Loucy (cell line): ENCODE results near the gene TXNRD2.

Source experiments
- H2AFZ ChIP-seq: fragments of 200-600 bp; sonication (generic); 2 replicates; pipeline ENCODE4 v1.6.0; 2016; ENCODE audit warnings: antibody characterized with exemption, mild to moderate bottlenecking, low read length, moderate library complexity
- H3F3A ChIP-seq: fragments of 200-600 bp; 2 replicates; pipeline ENCODE4 v1.6.0; 2016; ENCODE audit warnings: antibody characterized with exemption, low read depth, mild to moderate bottlenecking
- H3K27me3 ChIP-seq: fragments of 200-600 bp; sonication (generic); 2 replicates; pipeline ENCODE4 v1.6.1; 2014; ENCODE audit warnings: low read length, mild to moderate bottlenecking; ENCODE audit not compliant: insufficient read depth, poor library complexity, severe bottlenecking
- H3K36me3 ChIP-seq: fragments of 200-600 bp; sonication (generic); 2 replicates; pipeline ENCODE4 v1.6.1; 2016; ENCODE audit warnings: low read length; ENCODE audit not compliant: insufficient read depth
- H3K4me1 ChIP-seq: fragments of 200-600 bp; sonication (generic); 2 replicates; pipeline ENCODE4 v1.5.1; 2014; ENCODE audit warnings: low read length, mild to moderate bottlenecking; ENCODE audit not compliant: insufficient read depth, poor library complexity, severe bottlenecking
- H3K4me2 ChIP-seq: fragments of 200-600 bp; sonication (generic); 2 replicates; pipeline ENCODE4 v1.6.0; 2014; ENCODE audit warnings: antibody characterized with exemption, low read length, low read depth, mild to moderate bottlenecking; ENCODE audit not compliant: poor library complexity, severe bottlenecking
- H3K4me3 ChIP-seq: fragments of 200-600 bp; sonication (generic); 2 replicates; pipeline ENCODE4 v1.5.1; 2014; ENCODE audit warnings: low read length, mild to moderate bottlenecking, mixed read lengths; ENCODE audit not compliant: poor library complexity, severe bottlenecking
- H3K79me2 ChIP-seq: fragments of 200-600 bp; sonication (generic); 2 replicates; pipeline ENCODE4 v1.6.1; 2014; ENCODE audit warnings: low read length; ENCODE audit not compliant: insufficient read depth
- H3K9ac ChIP-seq: fragments of 200-600 bp; sonication (generic); 2 replicates; pipeline ENCODE4 v1.6.0; 2014; ENCODE audit warnings: mild to moderate bottlenecking, low read depth, low read length, moderate library complexity; ENCODE audit not compliant: poor library complexity, severe bottlenecking
- H3K9me2 ChIP-seq: fragments of 200-600 bp; sonication (generic); replicated peaks from 2 replicates; pipeline ENCODE4 v1.6.1; 2016; ENCODE audit warnings: low read depth, low read length, mixed read lengths
- H3K9me3 ChIP-seq: fragments of 200-600 bp; sonication (generic); 2 replicates; pipeline ENCODE4 v1.6.1; 2014; ENCODE audit warnings: mild to moderate bottlenecking, antibody characterized with exemption, low read length, low read depth; ENCODE audit not compliant: insufficient read depth
- H4K20me1 ChIP-seq: fragments of 200-600 bp; sonication (generic); 2 replicates; pipeline ENCODE4 v1.6.0; 2014; ENCODE audit warnings: antibody characterized with exemption, low read length, mild to moderate bottlenecking; ENCODE audit not compliant: insufficient read depth, poor library complexity, severe bottlenecking
- CTCF ChIP-seq: fragments of 200-600 bp; sonication (generic); conservative IDR thresholded peaks from 2 replicates; pipeline ENCODE4 v1.5.1; 2014; ENCODE audit warnings: mild to moderate bottlenecking, antibody characterized with exemption, low read length
- EZH2phosphoT487 ChIP-seq: fragments of 200-600 bp; IDR thresholded peaks from 2 replicates; pipeline ENCODE4 v1.6.1; 2018; ENCODE audit warnings: antibody characterized with exemption, mild to moderate bottlenecking, moderate library complexity, borderline replicate concordance

The TXNRD2 gene

GRCh38 chr22:19971276-19972124, 29.9 kb upstream of the TXNRD2 start:
- peaks cover 10% of the 10 kb centered on the region; the same call in 1 of the 2 replicates for H3K36me3 ChIP-seq
- peaks cover 5% of the 10 kb centered on the region for H4K20me1 ChIP-seq
- no peak overlapping the region for H3K9ac ChIP-seq
- no peak overlapping the region for H3K4me3 ChIP-seq
- no peaks in the 10 kb centered on the region for H3K27me3 ChIP-seq
- no peaks in the 10 kb centered on the region for H3K9me2 ChIP-seq
- H2AFZ ChIP-seq, result no peak overlapping the region
- no peaks in the 10 kb centered on the region for H3K9me3 ChIP-seq
- no peak overlapping the region for H3K4me2 ChIP-seq
- H3F3A ChIP-seq, result 0 out of 2 replicates have a peak, but pooled peaks cover 5% of the 10 kb centered on the region
- H3K79me2 ChIP-seq, result no peaks in the 10 kb centered on the region
- TF ChIP-seq EZH2phosphoT487 (no peak), CTCF (no peak)
- peaks cover 26% of the 10 kb centered on the region for H3K4me1 ChIP-seq

GRCh38 chr22:19970479-19971275, 29.1 kb upstream of the TXNRD2 start:
- TF ChIP-seq CTCF (peak; percentile 86), EZH2phosphoT487 (no peak)
- no peak overlapping the region for H3K4me2 ChIP-seq
- peaks cover 10% of the 10 kb centered on the region; the same call in 1 of the 2 replicates for H3K36me3 ChIP-seq
- H3K4me3 ChIP-seq, result no peak overlapping the region
- no peak overlapping the region for H3K9ac ChIP-seq
- H3K27me3 ChIP-seq, result no peaks in the 10 kb centered on the region
- H3F3A ChIP-seq, result 0 out of 2 replicates have a peak, but pooled peaks cover 5% of the 10 kb centered on the region
- H3K9me2 ChIP-seq, result no peaks in the 10 kb centered on the region
- H3K9me3 ChIP-seq, result no peaks in the 10 kb centered on the region
- peaks cover 5% of the 10 kb centered on the region for H4K20me1 ChIP-seq
- H3K4me1 ChIP-seq, result peaks cover 19% of the 10 kb centered on the region
- no peaks in the 10 kb centered on the region for H3K79me2 ChIP-seq
- no peak overlapping the region for H2AFZ ChIP-seq

GRCh38 chr22:19970031-19970478, 28.4 kb upstream of the TXNRD2 start:
- no peak overlapping the region for H3K9ac ChIP-seq
- H4K20me1 ChIP-seq, result peaks cover 5% of the 10 kb centered on the region
- peaks cover 13% of the 10 kb centered on the region for H3K4me1 ChIP-seq
- no peak overlapping the region for H3K4me2 ChIP-seq
- no peaks in the 10 kb centered on the region for H3K79me2 ChIP-seq
- H3K9me3 ChIP-seq, result no peaks in the 10 kb centered on the region
- peaks cover 10% of the 10 kb centered on the region; the same call in 1 of the 2 replicates for H3K36me3 ChIP-seq
- H3K27me3 ChIP-seq, result no peaks in the 10 kb centered on the region
- H3K4me3 ChIP-seq, result no peak overlapping the region
- H3F3A ChIP-seq, result 0 out of 2 replicates have a peak, but pooled peaks cover 4% of the 10 kb centered on the region
- TF ChIP-seq CTCF (no peak), EZH2phosphoT487 (no peak)
- no peaks in the 10 kb centered on the region for H3K9me2 ChIP-seq
- no peak overlapping the region for H2AFZ ChIP-seq
